Measurements from ENCODE around the gene HACD2. TPM values are rescaled to one million over a fixed set of nuclear protein-coding genes. Genes with fewer than 3 reads are reported as not detected.

HACD2 gene
- total RNA-seq, 4 donors from 2014 or later, result 50.9 to 72.9 (median 58.4) TPM

GRCh38 chr3:123444023-123444422 lies 140.8 kb downstream of the HACD2 start:
- TF ChIP-seq, protein P1, sequence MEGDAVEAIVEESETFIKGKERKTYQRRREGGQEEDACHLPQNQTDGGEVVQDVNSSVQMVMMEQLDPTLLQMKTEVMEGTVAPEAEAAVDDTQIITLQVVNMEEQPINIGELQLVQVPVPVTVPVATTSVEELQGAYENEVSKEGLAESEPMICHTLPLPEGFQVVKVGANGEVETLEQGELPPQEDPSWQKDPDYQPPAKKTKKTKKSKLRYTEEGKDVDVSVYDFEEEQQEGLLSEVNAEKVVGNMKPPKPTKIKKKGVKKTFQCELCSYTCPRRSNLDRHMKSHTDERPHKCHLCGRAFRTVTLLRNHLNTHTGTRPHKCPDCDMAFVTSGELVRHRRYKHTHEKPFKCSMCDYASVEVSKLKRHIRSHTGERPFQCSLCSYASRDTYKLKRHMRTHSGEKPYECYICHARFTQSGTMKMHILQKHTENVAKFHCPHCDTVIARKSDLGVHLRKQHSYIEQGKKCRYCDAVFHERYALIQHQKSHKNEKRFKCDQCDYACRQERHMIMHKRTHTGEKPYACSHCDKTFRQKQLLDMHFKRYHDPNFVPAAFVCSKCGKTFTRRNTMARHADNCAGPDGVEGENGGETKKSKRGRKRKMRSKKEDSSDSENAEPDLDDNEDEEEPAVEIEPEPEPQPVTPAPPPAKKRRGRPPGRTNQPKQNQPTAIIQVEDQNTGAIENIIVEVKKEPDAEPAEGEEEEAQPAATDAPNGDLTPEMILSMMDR (IDR thresholded peaks at IDR 0.05; ENCODE audit: low read depth), result no peak

DNA sequence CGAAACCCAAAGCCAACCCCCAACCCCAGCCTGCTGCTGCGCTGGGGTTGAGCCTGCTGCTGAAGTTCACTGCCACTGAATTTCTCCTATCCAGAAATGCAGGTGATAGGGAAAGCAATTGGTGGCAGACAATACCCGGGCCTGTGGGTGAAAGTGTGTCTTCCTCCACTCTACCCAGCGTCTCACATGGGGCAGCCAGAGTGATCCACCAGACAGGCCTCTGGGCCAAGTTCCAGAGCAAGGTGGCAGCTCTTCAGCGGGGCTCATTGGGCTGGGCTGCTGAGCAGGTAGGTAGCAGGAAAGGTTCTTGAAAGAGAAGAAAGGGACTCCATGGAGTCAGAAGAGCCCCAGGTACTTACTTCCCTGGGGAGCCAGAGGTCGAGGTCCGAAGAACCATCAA lies 141.9 kb downstream of the HACD2 start:
- TF ChIP-seq, protein P1 (IDR thresholded peaks at IDR 0.05; ENCODE audit: low read depth), result no peak

DNA sequence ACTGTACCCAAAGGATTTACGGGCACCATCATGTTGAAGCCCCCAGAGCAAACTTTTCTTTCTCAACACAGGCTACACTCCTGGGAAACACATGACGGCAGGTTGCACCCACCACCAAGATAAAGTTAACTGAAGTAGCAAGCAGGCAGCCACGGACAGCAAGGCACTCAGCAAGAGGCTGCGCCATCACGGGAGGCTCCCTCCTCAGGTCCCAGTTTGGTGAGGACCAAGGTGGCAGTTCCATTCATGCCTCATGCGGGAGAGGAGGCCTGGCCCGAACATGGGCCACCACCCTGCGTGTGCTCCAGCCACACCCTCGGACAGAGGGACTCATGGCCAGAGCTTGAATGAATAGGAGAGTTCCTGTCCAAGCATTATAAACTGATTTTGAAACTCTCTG lies 142.7 kb downstream of the HACD2 start:
- TF ChIP-seq, protein P1 (IDR thresholded peaks at IDR 0.05; ENCODE audit: low read depth), result no peak

Other genes starting within 250 kb of the HACD2 start
- 10 to 100 TPM; 16.1 to 52.2 (median 38.0) TPM for gene ADCY5, start 136.0 kb downstream of the HACD2 start, total RNA-seq

Measured in subcutaneous adipose tissue (tissue), 4 donors.